ENCODE results near the gene TSEN2.

Gene TSEN2

DNA sequence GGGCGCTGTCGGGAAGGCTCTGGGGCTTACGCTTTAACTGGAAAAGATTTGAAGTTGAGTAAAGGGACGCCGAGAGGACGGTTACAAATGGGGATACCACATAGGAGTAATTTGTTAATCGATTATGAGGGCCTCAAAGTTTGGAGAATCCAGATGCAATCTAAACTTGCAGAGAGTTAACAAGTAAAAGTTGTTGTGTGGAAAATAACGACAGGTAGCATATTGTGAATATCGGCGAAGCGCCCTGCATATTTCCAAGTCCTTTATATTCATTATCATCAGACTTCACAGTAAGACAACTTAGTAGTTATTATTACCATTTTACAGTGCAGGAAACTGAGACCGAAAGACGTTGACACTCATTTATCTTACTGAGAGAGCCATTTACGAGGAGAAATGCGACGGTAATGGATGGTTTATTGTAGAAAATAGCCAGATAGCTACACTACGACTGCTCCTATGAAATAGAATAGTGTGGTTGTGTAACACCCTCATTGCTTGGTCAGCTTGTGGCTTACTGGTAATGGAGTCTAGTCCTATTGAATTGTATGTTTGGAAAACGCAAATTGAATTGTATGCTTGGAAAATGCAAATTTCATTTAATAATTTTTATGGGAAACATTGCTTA lies 73.3 kb downstream of the TSEN2 start:
- no peak for DNase-seq

GRCh38 chr3:12558706-12559105 lies 74.4 kb downstream of the TSEN2 start:
- DNase-seq, result no peak

DNA sequence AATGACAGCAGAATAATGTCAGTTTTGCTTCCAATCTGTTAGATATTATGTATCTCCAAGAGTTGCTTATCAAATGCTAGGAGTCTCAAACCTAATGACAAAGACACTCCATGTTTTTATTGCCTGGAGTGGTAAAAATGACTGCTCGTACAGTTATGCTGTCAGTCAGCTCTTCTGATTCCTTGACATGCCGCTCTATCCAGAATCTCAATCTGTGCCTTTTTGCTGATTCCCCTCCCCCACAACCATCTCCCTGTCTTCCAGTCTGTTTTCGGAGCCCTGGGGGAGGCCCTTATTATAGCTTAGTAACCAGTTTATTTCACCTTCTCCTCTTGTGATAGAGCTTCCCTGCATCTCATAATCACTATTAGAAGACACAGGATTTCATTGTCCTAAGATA lies 75.2 kb downstream of the TSEN2 start:
- no peak for DNase-seq

DNA sequence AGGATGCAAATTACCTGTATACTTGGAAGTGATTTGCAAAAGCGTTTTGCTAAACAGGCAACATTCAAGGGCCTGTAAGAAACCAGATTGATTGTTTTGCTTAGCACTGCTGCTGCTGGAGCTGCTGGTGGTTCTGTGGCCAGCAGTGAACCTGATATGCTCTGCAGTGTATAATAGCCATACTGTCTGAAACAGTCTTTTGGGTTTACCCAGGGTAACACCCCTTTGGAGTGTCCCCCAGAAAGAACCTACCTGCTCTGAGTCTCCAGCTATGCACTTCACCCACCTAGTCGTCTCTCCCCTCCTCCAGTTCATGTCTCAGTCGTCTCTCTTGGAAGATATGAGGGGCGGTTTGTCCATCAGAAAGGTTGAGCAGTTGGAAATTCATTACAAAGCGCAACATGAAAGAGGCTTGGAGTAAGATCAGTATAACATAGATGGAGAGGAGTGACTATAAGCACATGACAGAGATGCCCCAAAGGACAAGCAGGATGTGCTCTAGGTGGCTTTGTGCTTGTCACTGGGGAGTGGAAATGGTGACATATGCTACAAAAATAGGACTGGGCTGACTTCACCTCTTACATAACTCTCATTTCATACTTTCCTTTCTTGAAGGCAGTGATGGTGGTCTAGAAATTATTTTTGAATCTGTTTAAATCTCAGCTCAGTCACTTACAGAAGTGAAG lies 76.4 kb downstream of the TSEN2 start:
- no peak for DNase-seq

- no peak for DNase-seq
These were observed 77.1 kb downstream of the TSEN2 start for GRCh38 chr3:12561397-12561796.

- no peak for DNase-seq
These were observed 78.2 kb downstream of the TSEN2 start for GRCh38 chr3:12562451-12562850.

- DNase-seq, result no peak
These were observed 82.7 kb downstream of the TSEN2 start for GRCh38 chr3:12566976-12567375.

- DNase-seq, result no peak
These were observed 84.5 kb downstream of the TSEN2 start for GRCh38 chr3:12568747-12569146.

DNA sequence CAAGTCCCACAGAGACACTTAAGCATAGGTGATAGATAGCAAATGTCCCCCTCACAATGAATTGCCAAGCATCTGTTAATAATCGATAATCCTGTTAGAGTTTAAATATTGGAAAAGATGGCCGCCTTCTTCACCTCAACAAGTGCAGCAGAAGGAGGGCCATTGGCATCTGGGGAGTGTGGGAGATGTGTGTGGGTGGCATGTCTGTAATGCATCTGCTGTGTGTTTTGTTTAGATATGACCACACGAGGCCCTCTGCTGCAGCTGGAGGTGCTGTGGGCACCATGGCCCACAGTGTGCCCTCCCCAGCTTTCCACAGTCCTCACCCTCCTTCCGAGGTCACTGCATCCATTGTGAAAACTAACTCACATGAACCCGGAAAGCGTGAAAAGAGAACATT lies 85.6 kb downstream of the TSEN2 start:
- DNase-seq, result no peak

DNA sequence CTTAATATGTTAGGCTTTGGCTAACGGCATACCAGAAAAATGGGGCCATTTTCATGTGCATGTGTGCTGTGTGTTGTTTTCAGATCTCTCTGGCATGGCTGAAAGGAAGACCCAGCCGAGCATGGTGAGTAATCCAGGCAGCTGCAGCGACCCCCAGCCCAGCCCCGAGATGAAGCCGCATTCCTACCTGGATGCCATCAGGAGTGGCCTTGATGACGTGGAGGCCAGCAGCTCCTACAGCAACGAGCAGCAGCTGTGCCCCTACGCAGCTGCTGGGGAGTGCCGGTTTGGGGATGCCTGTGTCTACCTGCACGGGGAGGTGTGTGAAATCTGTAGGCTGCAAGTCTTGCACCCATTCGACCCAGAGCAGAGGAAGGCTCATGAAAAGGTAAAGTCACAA lies 87.7 kb downstream of the TSEN2 start:
- DNase-seq, result no peak

- DNase-seq, result no peak
These were observed 89.9 kb downstream of the TSEN2 start for GRCh38 chr3:12574131-12574530.

GRCh38 chr3:12574661-12575060 lies 90.4 kb downstream of the TSEN2 start:
- no peak for DNase-seq

DNA sequence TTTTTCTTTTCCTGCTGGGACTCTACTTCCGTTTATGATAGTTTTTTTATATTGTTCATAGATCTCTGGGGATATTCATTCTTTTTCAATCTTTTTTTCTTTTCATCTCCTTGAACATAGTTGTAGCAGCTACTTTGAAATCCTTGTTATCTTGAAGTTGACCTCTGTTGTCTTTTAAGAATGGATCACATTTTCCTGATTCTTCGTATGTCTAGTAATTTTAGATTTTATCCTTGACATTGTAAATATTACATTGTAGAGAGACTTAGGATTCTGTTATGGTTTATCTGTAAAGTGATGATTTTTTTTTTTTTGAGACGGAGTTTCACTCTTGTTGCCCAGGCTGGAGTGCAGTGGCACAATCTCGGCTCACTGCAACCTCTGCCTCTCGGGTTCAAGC lies 93.1 kb downstream of the TSEN2 start:
- DNase-seq, result no peak

DNA sequence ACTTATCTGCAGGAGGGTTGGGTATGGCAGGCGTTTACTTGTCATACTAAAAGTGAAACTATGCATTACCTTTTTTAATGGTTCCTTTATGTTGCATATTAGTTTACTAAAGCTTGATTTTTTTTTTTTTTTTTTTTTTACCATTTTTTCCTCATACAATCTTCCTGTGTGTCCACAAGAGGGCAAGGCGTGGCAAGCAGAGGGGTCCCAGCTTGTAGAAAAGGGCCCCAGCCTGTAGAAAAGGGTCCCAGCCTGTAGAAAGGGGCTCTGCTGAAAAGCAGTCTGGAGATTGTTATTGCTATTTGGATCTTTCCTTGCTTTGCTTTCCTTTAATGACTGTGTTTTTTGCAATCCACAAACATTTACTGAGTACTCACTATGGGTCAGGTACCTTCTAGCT lies 94.5 kb downstream of the TSEN2 start:
- DNase-seq, result no peak

DNA sequence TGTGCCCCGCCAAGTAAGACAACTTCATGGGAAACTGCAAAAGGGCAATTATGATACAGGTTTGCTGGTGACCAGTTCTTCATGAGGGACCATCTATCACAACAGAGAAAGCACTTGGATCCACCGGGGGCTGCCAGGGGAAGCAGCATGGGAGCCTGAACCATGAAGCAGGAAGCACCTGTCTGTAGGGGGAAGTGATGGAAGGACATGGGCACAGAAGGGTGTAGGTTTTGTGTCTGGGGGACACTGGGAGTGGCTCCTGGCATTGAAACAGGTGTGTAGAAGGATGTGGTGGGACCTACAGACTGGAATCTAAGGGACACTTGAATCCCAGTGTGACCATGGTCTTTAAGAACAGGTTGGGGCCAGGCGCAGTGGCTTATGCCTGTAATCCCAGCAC lies 95.2 kb downstream of the TSEN2 start:
- DNase-seq, result no peak

DNA sequence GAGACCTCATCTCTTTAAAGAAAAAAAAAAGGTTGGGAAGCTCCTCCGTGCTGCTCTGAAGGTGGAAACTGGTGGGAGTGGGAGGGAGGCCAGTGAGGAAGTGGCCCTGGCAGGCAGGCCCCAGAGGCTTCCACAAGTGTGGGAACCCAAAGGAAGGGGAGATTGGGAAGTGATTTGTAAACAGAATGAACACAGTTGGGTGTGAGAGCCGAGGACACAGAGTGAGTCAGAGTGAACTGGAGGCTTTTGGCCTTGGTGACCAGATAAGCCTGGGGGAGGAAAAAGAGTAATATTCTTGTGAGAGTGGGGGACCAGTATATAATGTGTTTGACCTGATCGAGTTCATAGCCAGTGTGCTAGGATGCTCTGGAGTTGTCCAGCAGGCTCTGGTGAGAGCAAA lies 95.6 kb downstream of the TSEN2 start:
- DNase-seq, result no peak

DNA sequence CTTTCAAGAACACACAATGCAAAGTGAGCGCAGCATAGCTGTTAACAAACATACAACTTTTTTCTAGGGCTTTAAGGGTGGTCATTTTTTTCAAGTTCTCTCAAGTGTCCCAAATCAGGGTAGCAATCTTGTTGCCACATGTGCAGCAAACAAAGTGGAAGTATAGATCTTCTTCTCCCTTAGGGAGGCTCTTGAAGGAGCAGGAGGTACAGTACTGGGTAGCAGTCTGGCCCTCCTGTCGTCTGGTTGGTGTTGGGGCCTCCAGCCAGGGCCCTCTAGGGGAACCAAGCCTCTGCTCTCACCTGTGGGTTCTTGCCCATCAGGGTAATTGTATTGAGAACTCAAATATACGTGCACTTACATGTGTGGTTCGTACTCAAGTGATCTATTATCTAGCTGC lies 98.5 kb downstream of the TSEN2 start:
- DNase-seq, result no peak
